Measurements from ENCODE around the gene EFNB2. TPM values are rescaled to one million over a fixed set of nuclear protein-coding genes. Genes with fewer than 3 reads are reported as not detected.
A peak's percentile ranks its signal among the peaks of the same experiment; 100 is the strongest.

Gene EFNB2
- polyA plus RNA-seq, 3 donors from 2014 or later = 0.17 TPM; not detected in 2

GRCh38 chr13:106471957-106472543, 63.4 kb downstream of the EFNB2 start:
- no peak for DNase-seq
- Mint-ChIP-seq H3K27me3 (ENCODE audit: low read depth in 3 of 3) (peaks cover 0 to 3% (median 0%) of the 10 kb centered on the region in 3 donors), H3K9me3 (no peaks in the 10 kb centered on the region), H3K4me1 (no peaks in the 10 kb centered on the region), H3K36me3 (no peaks in the 10 kb centered on the region), H3K27ac (no peak overlapping the region), H3K4me3 (no peak overlapping the region)

- Mint-ChIP-seq H3K4me1 (peaks cover 0 to 2% of the 10 kb centered on the region in 2 donors), H3K9me3 (no peaks in the 10 kb centered on the region), H3K27me3 (ENCODE audit: low read depth in 3 of 3) (peaks cover 0 to 4% (median 3%) of the 10 kb centered on the region in 3 donors), H3K36me3 (no peaks in the 10 kb centered on the region), H3K4me3 (no peak overlapping the region), H3K27ac (no peak overlapping the region)
- no peak for DNase-seq
These were observed 64.9 kb downstream of the EFNB2 start for GRCh38 chr13:106470576-106470975.

GRCh38 chr13:106468744-106469590, 66.5 kb downstream of the EFNB2 start:
- Mint-ChIP-seq H3K27ac (no peak overlapping the region), H3K9me3 (no peaks in the 10 kb centered on the region), H3K4me1 (peaks cover 0 to 2% of the 10 kb centered on the region in 2 donors), H3K4me3 (no peak overlapping the region), H3K27me3 (ENCODE audit: low read depth in 3 of 3) (peaks cover 0 to 4% (median 3%) of the 10 kb centered on the region in 3 donors), H3K36me3 (no peaks in the 10 kb centered on the region)
- no peak for DNase-seq

GRCh38 chr13:106468207-106468606, 67.3 kb downstream of the EFNB2 start:
- no peak for DNase-seq
- H3K9me3 Mint-ChIP-seq = no peaks in the 10 kb centered on the region
- no peak overlapping the region for H3K4me3 Mint-ChIP-seq
- peaks cover 0 to 4% (median 3%) of the 10 kb centered on the region in 3 donors for H3K27me3 Mint-ChIP-seq (ENCODE audit: low read depth in 3 of 3)
- peaks cover 0 to 2% of the 10 kb centered on the region in 2 donors for H3K4me1 Mint-ChIP-seq
- no peaks in the 10 kb centered on the region for H3K36me3 Mint-ChIP-seq
- no peak overlapping the region for H3K27ac Mint-ChIP-seq

- Mint-ChIP-seq H3K27me3 (ENCODE audit: low read depth in 3 of 3) (peaks cover under 1 to 4% (median 2%) of the 10 kb centered on the region in 3 donors), H3K4me3 (no peak overlapping the region), H3K36me3 (no peaks in the 10 kb centered on the region), H3K27ac (no peak overlapping the region), H3K9me3 (no peaks in the 10 kb centered on the region), H3K4me1 (peaks cover 0 to 2% of the 10 kb centered on the region in 2 donors)
- no peak for DNase-seq
These were observed 67.9 kb downstream of the EFNB2 start for GRCh38 chr13:106467427-106468122.

- Mint-ChIP-seq H3K4me1 (peaks cover 0 to 2% of the 10 kb centered on the region in 2 donors), H3K27me3 (ENCODE audit: low read depth in 3 of 3) (peaks cover 0 to 4% (median 2%) of the 10 kb centered on the region in 3 donors), H3K27ac (peak overlapping the region in 1 of 6 donors; percentile 2)
These were observed 68.6 kb downstream of the EFNB2 start for GRCh38 chr13:106466691-106467426.

GRCh38 chr13:106464076-106464475, 71.4 kb downstream of the EFNB2 start:
- H3K4me3 Mint-ChIP-seq = no peak overlapping the region
- H3K27me3 Mint-ChIP-seq (ENCODE audit: low read depth in 3 of 3) = peaks cover 2 to 6% (median 2%) of the 10 kb centered on the region in 3 donors
- H3K4me1 Mint-ChIP-seq = peaks cover 0 to 2% of the 10 kb centered on the region in 2 donors
- no peaks in the 10 kb centered on the region for H3K9me3 Mint-ChIP-seq
- no peak overlapping the region for H3K27ac Mint-ChIP-seq
- no peak for DNase-seq
- no peaks in the 10 kb centered on the region for H3K36me3 Mint-ChIP-seq

More at GRCh38 chr13:106466691-106467426, 68.6 kb downstream of the EFNB2 start:
- DNase-seq = no peak
- Mint-ChIP-seq H3K4me3 (peak overlapping the region in 1 of 5 donors; percentile 22), H3K36me3 (no peaks in the 10 kb centered on the region), H3K9me3 (no peaks in the 10 kb centered on the region)

- H3K27ac Mint-ChIP-seq = no peak overlapping the region
- peaks cover 0 to 2% (median 0%) of the 10 kb centered on the region in 6 donors for H3K9me3 Mint-ChIP-seq
- no peaks in the 10 kb centered on the region for H3K36me3 Mint-ChIP-seq
- no peak overlapping the region for H3K4me3 Mint-ChIP-seq
- peaks cover 0 to 2% of the 10 kb centered on the region in 2 donors for H3K4me1 Mint-ChIP-seq
- DNase-seq = no peak
- H3K27me3 Mint-ChIP-seq (ENCODE audit: low read depth in 3 of 3) = peaks cover 2 to 6% (median 2%) of the 10 kb centered on the region in 3 donors
These were observed 72.8 kb downstream of the EFNB2 start for GRCh38 chr13:106462710-106463109.

- Mint-ChIP-seq H3K27me3 (ENCODE audit: low read depth in 3 of 3) (peaks cover 0 to 2% (median 2%) of the 10 kb centered on the region in 3 donors), H3K9me3 (peaks cover 0 to 4% (median 0%) of the 10 kb centered on the region in 6 donors), H3K4me3 (no peak overlapping the region), H3K36me3 (no peaks in the 10 kb centered on the region), H3K27ac (no peak overlapping the region), H3K4me1 (no peaks in the 10 kb centered on the region)
- no peak for DNase-seq
These were observed 79.7 kb downstream of the EFNB2 start for GRCh38 chr13:106455777-106456176.

GRCh38 chr13:106455190-106455589, 80.3 kb downstream of the EFNB2 start:
- no peak for DNase-seq
- Mint-ChIP-seq H3K36me3 (no peaks in the 10 kb centered on the region), H3K4me1 (no peaks in the 10 kb centered on the region), H3K4me3 (no peak overlapping the region), H3K27me3 (ENCODE audit: low read depth in 3 of 3) (peaks cover 0 to 2% (median 2%) of the 10 kb centered on the region in 3 donors), H3K9me3 (peaks cover 0 to 4% (median 0%) of the 10 kb centered on the region in 6 donors), H3K27ac (no peak overlapping the region)

GRCh38 chr13:106453101-106453500, 82.4 kb downstream of the EFNB2 start:
- no peaks in the 10 kb centered on the region for H3K36me3 Mint-ChIP-seq
- DNase-seq = no peak
- H3K27me3 Mint-ChIP-seq (ENCODE audit: low read depth in 3 of 3) = peaks cover 0 to 2% (median 0%) of the 10 kb centered on the region in 3 donors
- no peaks in the 10 kb centered on the region for H3K4me1 Mint-ChIP-seq
- no peak overlapping the region for H3K4me3 Mint-ChIP-seq
- peaks cover 0 to 3% (median 0%) of the 10 kb centered on the region in 6 donors for H3K9me3 Mint-ChIP-seq
- H3K27ac Mint-ChIP-seq = no peak overlapping the region

- Mint-ChIP-seq H3K4me3 (no peak overlapping the region), H3K4me1 (no peaks in the 10 kb centered on the region), H3K9me3 (peaks cover 0 to 6% (median 0%) of the 10 kb centered on the region in 6 donors), H3K27ac (no peak overlapping the region), H3K27me3 (ENCODE audit: low read depth in 3 of 3) (peaks cover 0 to 2% (median 0%) of the 10 kb centered on the region in 3 donors), H3K36me3 (no peaks in the 10 kb centered on the region)
- DNase-seq = no peak
These were observed 84.5 kb downstream of the EFNB2 start for GRCh38 chr13:106450991-106451390.

- no peak overlapping the region for H3K27ac Mint-ChIP-seq
- DNase-seq = no peak
- H3K9me3 Mint-ChIP-seq = peaks cover 0 to 6% (median 0%) of the 10 kb centered on the region in 6 donors
- no peak overlapping the region for H3K4me3 Mint-ChIP-seq
- peaks cover 0 to 2% (median 0%) of the 10 kb centered on the region in 3 donors for H3K27me3 Mint-ChIP-seq (ENCODE audit: low read depth in 3 of 3)
- H3K36me3 Mint-ChIP-seq = no peaks in the 10 kb centered on the region
- H3K4me1 Mint-ChIP-seq = no peaks in the 10 kb centered on the region
These were observed 86.4 kb downstream of the EFNB2 start for GRCh38 chr13:106449096-106449495.
